Measurements from ENCODE around the gene ATP6V0B. TPM values are rescaled to one million over a fixed set of nuclear protein-coding genes. Genes with fewer than 3 reads are reported as not detected.
A peak's percentile ranks its signal among the peaks of the same experiment; 100 is the strongest.

The ATP6V0B gene
- total RNA-seq, 1 experiment from 2014 or later, result 181 TPM

DNA sequence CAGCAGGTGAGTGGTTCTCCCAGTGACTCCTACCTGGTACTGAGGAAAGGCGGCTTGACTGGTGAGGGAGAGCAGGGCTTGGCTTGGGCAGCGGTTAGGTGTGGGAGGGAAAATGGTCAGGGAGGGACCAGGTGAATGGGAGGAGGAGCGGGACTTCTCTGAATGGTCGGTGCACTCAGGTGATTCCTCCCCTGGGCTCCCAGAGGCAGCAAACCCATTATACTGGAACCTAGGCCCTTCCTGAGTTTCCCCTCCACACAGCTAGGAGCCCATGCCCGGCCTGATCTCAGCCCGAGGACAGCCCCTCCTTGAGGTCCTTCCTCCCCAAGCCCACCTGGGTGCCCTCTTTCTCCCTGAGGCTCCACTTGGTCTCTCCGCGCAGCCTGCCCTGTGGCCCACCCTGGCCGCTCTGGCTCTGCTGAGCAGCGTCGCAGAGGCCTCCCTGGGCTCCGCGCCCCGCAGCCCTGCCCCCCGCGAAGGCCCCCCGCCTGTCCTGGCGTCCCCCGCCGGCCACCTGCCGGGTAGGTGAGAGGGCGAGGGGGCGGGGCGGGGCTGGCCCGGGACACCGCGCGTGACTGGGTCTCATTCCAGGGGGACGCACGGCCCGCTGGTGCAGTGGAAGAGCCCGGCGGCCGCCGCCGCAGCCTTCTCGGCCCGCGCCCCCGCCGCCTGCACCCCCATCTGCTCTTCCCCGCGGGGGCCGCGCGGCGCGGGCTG, 38.9 kb upstream of the ATP6V0B start:
- Histone ChIP-seq H3K9me3 (ENCODE audit: low read depth, low read length, poor library complexity, severe bottlenecking) (no peaks in the 10 kb centered on the region), H3K4me1 (ENCODE audit: insufficient read depth, low read length, poor library complexity, severe bottlenecking) (peaks cover 32% of the 10 kb centered on the region), H3K36me3 (ENCODE audit: insufficient read depth, low read length, poor library complexity, severe bottlenecking) (peaks cover 11% of the 10 kb centered on the region), H3K4me3 (ENCODE audit: low read depth, low read length, poor library complexity, severe bottlenecking) (peak overlapping the region; percentile 53), H3K27me3 (replicated peaks; ENCODE audit: insufficient read depth, low read depth, low read length, poor library complexity) (no peaks in the 10 kb centered on the region), H3K27ac (ENCODE audit: low read depth, low read length, poor library complexity, severe bottlenecking) (peak overlapping the region; percentile 17)
- CTCF ChIA-PET, result interaction anchor here (1.4 to 7.0 kb wide), 5 partner anchors 14 to 709 kb away, joined by 4 to 238 read pairs (median 6); no protein-coding TSS in a partner anchor
- POLR2A ChIA-PET (ENCODE audit: low non-redundant PET), result no interaction called here
- intact Hi-C loops (cut with micrococcal nuclease; ENCODE audit: unreplicated experiment), result loop anchor here (2.0 kb wide), 2 partner anchors 75 to 407 kb away; no protein-coding TSS in a partner anchor
- BruUV-seq (replicated peaks), result no TSS peak
- no peak for DNase-seq (ENCODE audit: low spot score)
- TF ChIP-seq, protein P1, sequence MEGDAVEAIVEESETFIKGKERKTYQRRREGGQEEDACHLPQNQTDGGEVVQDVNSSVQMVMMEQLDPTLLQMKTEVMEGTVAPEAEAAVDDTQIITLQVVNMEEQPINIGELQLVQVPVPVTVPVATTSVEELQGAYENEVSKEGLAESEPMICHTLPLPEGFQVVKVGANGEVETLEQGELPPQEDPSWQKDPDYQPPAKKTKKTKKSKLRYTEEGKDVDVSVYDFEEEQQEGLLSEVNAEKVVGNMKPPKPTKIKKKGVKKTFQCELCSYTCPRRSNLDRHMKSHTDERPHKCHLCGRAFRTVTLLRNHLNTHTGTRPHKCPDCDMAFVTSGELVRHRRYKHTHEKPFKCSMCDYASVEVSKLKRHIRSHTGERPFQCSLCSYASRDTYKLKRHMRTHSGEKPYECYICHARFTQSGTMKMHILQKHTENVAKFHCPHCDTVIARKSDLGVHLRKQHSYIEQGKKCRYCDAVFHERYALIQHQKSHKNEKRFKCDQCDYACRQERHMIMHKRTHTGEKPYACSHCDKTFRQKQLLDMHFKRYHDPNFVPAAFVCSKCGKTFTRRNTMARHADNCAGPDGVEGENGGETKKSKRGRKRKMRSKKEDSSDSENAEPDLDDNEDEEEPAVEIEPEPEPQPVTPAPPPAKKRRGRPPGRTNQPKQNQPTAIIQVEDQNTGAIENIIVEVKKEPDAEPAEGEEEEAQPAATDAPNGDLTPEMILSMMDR (conservative IDR thresholded peaks at IDR 0.05; ENCODE audit: low read depth, low read length), result no peak
- no peak for TF ChIP-seq EZH2 (IDR thresholded peaks at IDR 0.05; ENCODE audit: borderline replicate concordance, low read depth, low read length, poor library complexity, severe bottlenecking)

GRCh38 chr1:43936431-43937151, 38.2 kb upstream of the ATP6V0B start:
- TF ChIP-seq EZH2 (IDR thresholded peaks at IDR 0.05; ENCODE audit: borderline replicate concordance, low read depth, low read length, poor library complexity, severe bottlenecking), result no peak
- TF ChIP-seq, protein P1 (conservative IDR thresholded peaks at IDR 0.05; ENCODE audit: low read depth, low read length), result no peak
- Histone ChIP-seq H3K27me3 (replicated peaks; ENCODE audit: insufficient read depth, low read depth, low read length, poor library complexity) (no peaks in the 10 kb centered on the region), H3K4me1 (ENCODE audit: insufficient read depth, low read length, poor library complexity, severe bottlenecking) (peaks cover 32% of the 10 kb centered on the region), H3K36me3 (ENCODE audit: insufficient read depth, low read length, poor library complexity, severe bottlenecking) (peaks cover 11% of the 10 kb centered on the region), H3K9me3 (ENCODE audit: low read depth, low read length, poor library complexity, severe bottlenecking) (no peaks in the 10 kb centered on the region), H3K27ac (ENCODE audit: low read depth, low read length, poor library complexity, severe bottlenecking) (peak overlapping the region; percentile 34), H3K4me3 (ENCODE audit: low read depth, low read length, poor library complexity, severe bottlenecking) (peak overlapping the region; percentile 27)
- no peak for DNase-seq (ENCODE audit: low spot score)
- CTCF ChIA-PET, result interaction anchor here (7.0 kb wide), 1 partner anchor 172 kb away, joined by 238 read pairs; no protein-coding TSS in a partner anchor
- BruUV-seq (replicated peaks), result no TSS peak
- intact Hi-C loops (cut with micrococcal nuclease; ENCODE audit: unreplicated experiment), result no loop called here
- POLR2A ChIA-PET (ENCODE audit: low non-redundant PET), result no interaction called here

- intact Hi-C loops (cut with micrococcal nuclease; ENCODE audit: unreplicated experiment), result no loop called here
- no TSS peak for BruUV-seq (replicated peaks)
- POLR2A ChIA-PET (ENCODE audit: low non-redundant PET), result no interaction called here
- CTCF ChIA-PET, result interaction anchor here (7.0 kb wide), 1 partner anchor 173 kb away, joined by 238 read pairs; no protein-coding TSS in a partner anchor
- no peak for DNase-seq (ENCODE audit: low spot score)
- no peaks in the 10 kb centered on the region for H3K27me3 ChIP-seq (replicated peaks; ENCODE audit: insufficient read depth, low read depth, low read length, poor library complexity)
- H3K4me3 ChIP-seq (ENCODE audit: low read depth, low read length, poor library complexity, severe bottlenecking), result no peak overlapping the region
- H3K9me3 ChIP-seq (ENCODE audit: low read depth, low read length, poor library complexity, severe bottlenecking), result no peaks in the 10 kb centered on the region
- H3K36me3 ChIP-seq (ENCODE audit: insufficient read depth, low read length, poor library complexity, severe bottlenecking), result peaks cover 11% of the 10 kb centered on the region
- H3K27ac ChIP-seq (ENCODE audit: low read depth, low read length, poor library complexity, severe bottlenecking), result no peak overlapping the region
- peaks cover 32% of the 10 kb centered on the region for H3K4me1 ChIP-seq (ENCODE audit: insufficient read depth, low read length, poor library complexity, severe bottlenecking)
- no peak for TF ChIP-seq EZH2 (IDR thresholded peaks at IDR 0.05; ENCODE audit: borderline replicate concordance, low read depth, low read length, poor library complexity, severe bottlenecking)
- TF ChIP-seq, protein P1 (conservative IDR thresholded peaks at IDR 0.05; ENCODE audit: low read depth, low read length), result no peak
These were observed 37.4 kb upstream of the ATP6V0B start for GRCh38 chr1:43937179-43937865.

Measured in A673 (cell line).